C4-2B (cell line): ENCODE measurements around the gene CHST9.

ENCODE experiments used
- CTCF ChIP-seq: fragments of 450-650 bp; conservative IDR thresholded peaks from 2 replicates; pipeline ENCODE4 v1.5.1; 2017; ENCODE audit warnings: mild to moderate bottlenecking
- ZFX ChIP-seq: fragments of 450-650 bp; IDR thresholded peaks from 2 replicates; pipeline ENCODE4 v1.6.1; 2017

DNA sequence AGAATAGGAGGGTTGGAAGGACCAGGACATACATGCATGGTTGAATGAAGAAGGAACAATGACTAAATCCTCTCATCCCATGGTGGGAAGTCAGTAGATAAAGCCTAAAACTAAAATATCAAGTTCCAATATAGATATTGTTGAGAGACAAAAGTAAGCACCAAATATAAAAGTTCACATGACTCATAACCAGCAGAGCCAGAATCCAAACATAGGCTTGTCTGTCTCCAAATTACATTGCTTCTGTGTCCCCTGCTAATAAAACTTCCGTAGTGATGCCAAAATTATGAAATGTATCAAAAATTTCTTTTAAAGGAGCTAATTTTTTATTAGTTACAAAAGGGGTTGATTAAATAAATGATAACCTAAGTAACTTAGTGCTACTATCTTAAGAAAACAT is 19.7 kb downstream of the CHST9 start:
- TF ChIP-seq CTCF = no peak
- TF ChIP-seq ZFX = no peak
